ENCODE measurements around the gene THAP10. TPM values are rescaled to one million over a fixed set of nuclear protein-coding genes. Genes with fewer than 3 reads are reported as not detected.
"Not testable (repeated sequence)": the region's sequence is repeated elsewhere in the genome, so short reads cannot be mapped to it uniquely, and the experiment has no call there.

Gene THAP10
- total RNA-seq, 2 experiments from 2014 or later: not detected

DNA sequence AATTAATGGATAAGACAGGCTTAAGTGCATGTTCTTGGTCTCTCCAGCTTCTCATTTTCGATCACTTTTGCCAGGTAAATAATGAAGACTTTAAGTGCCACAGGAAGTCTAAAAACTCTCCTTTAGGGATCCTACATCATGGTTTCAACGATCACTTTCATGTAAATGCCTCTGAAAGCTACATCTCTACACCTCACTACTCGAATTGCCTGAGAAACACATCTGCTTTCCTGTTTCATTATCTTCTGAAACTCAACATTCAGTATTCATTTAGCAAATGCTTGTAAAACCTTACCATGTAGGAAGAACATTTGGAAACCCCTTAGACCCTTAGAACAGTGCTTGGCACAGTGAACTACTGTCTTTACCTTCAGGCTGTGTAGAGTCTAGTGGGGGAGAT, 16.2 kb downstream of the THAP10 start:
- ATAC-seq (ENCODE audit: poor library complexity): no peak
- no peak for DNase-seq
- TF ChIP-seq, protein P1, sequence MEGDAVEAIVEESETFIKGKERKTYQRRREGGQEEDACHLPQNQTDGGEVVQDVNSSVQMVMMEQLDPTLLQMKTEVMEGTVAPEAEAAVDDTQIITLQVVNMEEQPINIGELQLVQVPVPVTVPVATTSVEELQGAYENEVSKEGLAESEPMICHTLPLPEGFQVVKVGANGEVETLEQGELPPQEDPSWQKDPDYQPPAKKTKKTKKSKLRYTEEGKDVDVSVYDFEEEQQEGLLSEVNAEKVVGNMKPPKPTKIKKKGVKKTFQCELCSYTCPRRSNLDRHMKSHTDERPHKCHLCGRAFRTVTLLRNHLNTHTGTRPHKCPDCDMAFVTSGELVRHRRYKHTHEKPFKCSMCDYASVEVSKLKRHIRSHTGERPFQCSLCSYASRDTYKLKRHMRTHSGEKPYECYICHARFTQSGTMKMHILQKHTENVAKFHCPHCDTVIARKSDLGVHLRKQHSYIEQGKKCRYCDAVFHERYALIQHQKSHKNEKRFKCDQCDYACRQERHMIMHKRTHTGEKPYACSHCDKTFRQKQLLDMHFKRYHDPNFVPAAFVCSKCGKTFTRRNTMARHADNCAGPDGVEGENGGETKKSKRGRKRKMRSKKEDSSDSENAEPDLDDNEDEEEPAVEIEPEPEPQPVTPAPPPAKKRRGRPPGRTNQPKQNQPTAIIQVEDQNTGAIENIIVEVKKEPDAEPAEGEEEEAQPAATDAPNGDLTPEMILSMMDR (IDR thresholded peaks at IDR 0.05): no peak
- no peak overlapping the region for H3K27ac Mint-ChIP-seq
- no peaks in the 10 kb centered on the region for H3K9me3 Mint-ChIP-seq
- intact Hi-C loops (cut with DNase I, micrococcal nuclease): no loop called here
- CTCF ChIA-PET: no interaction called here
- H3K9me3 ChIP-seq (ENCODE audit: control insufficient read depth in 1 of 2, insufficient read depth in 1 of 2, low read length in 2 of 2): no peaks in the 10 kb centered on the region
- peaks cover 66% of the 10 kb centered on the region for H3K27me3 Mint-ChIP-seq
- H3K4me1 ChIP-seq (ENCODE audit: insufficient read depth, low read length): no peaks in the 10 kb centered on the region
- H3K4me1 Mint-ChIP-seq (ENCODE audit: low read depth): no peaks in the 10 kb centered on the region
- no peak overlapping the region for H3K4me3 Mint-ChIP-seq
- no peak overlapping the region for H3K27ac ChIP-seq (ENCODE audit: low read depth in 1 of 2, low read length in 2 of 2)
- no peak overlapping the region for H3K4me3 ChIP-seq (ENCODE audit: low read length)
- POLR2A ChIA-PET: no interaction called here
- H3K36me3 Mint-ChIP-seq (ENCODE audit: low read depth): no peaks in the 10 kb centered on the region
- H3K27me3 ChIP-seq (ENCODE audit: control insufficient read depth in 1 of 2, insufficient read depth in 2 of 2, low read length in 2 of 2): peaks cover 3 to 18% of the 10 kb centered on the region in 2 experiments
- H3K36me3 ChIP-seq (ENCODE audit: insufficient read depth, low read length): no peaks in the 10 kb centered on the region

DNA sequence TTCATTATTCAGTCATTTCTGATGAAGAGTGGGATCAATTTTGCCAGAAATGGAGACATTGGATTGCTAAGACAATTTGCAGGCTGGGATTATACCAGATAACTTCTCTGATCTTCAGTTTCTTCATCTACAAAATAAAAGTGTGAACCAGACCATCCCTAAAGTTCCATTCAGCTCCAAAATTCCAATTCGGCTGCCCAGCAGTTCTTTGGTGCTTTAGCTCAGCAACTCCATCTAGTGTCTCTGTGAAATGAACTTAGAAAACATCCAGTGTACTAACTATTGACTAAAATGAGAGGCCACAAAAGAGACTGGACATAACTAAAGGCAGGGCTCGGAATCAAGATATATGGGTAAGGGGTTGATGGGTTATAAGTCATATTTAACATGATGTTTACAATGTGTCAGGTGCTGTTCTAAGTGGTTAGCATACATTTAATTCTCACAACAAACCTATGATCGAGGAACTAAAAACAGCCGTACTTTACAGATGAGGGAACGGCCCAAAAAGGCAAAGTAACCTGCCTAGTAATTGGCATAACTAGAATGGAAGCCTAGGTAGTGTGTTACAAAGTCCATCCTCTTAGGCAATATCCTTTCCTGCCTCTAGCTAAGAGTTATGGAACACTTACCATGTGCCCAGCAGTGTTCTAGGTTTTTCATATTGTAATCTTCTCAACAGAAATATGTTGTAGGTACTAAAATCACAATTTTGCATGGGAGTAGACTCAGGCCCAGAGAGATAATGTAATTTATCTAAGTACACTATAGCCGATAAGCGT, 17.0 kb downstream of the THAP10 start:
- Mint-ChIP-seq H3K4me3 (no peak overlapping the region), H3K9me3 (no peaks in the 10 kb centered on the region), H3K4me1 (ENCODE audit: low read depth) (no peaks in the 10 kb centered on the region), H3K27me3 (peaks cover 61% of the 10 kb centered on the region), H3K36me3 (ENCODE audit: low read depth) (no peaks in the 10 kb centered on the region), H3K27ac (no peak overlapping the region)
- Histone ChIP-seq H3K4me1 (ENCODE audit: insufficient read depth, low read length) (no peaks in the 10 kb centered on the region), H3K4me3 (ENCODE audit: low read length) (no peak overlapping the region), H3K27ac (ENCODE audit: low read depth in 1 of 2, low read length in 2 of 2) (no peak overlapping the region), H3K36me3 (ENCODE audit: insufficient read depth, low read length) (no peaks in the 10 kb centered on the region), H3K9me3 (ENCODE audit: control insufficient read depth in 1 of 2, insufficient read depth in 1 of 2, low read length in 2 of 2) (no peaks in the 10 kb centered on the region), H3K27me3 (ENCODE audit: control insufficient read depth in 1 of 2, insufficient read depth in 2 of 2, low read length in 2 of 2) (peaks cover 3 to 13% of the 10 kb centered on the region in 2 experiments)
- ChIA-PET CTCF (no interaction called here), POLR2A (no interaction called here)
- DNase-seq (no peak), ATAC-seq (ENCODE audit: poor library complexity) (no peak)
- intact Hi-C loops (cut with DNase I, micrococcal nuclease): no loop called here
- TF ChIP-seq, protein P1 (IDR thresholded peaks at IDR 0.05): no peak

GRCh38 chr15:70873232-70874054, 18.8 kb downstream of the THAP10 start:
- no peak for ATAC-seq (ENCODE audit: poor library complexity)
- Mint-ChIP-seq H3K4me1 (ENCODE audit: low read depth) (no peaks in the 10 kb centered on the region), H3K4me3 (no peak overlapping the region), H3K27me3 (peaks cover 48% of the 10 kb centered on the region), H3K36me3 (ENCODE audit: low read depth) (no peaks in the 10 kb centered on the region), H3K27ac (no peak overlapping the region), H3K9me3 (no peaks in the 10 kb centered on the region)
- TF ChIP-seq, protein P1 (IDR thresholded peaks at IDR 0.05): no peak
- Histone ChIP-seq H3K36me3 (ENCODE audit: insufficient read depth, low read length) (no peaks in the 10 kb centered on the region), H3K4me3 (ENCODE audit: low read length) (no peak overlapping the region), H3K27ac (ENCODE audit: low read depth in 1 of 2, low read length in 2 of 2) (no peak overlapping the region), H3K9me3 (ENCODE audit: control insufficient read depth in 1 of 2, insufficient read depth in 1 of 2, low read length in 2 of 2) (no peaks in the 10 kb centered on the region), H3K27me3 (ENCODE audit: control insufficient read depth in 1 of 2, insufficient read depth in 2 of 2, low read length in 2 of 2) (peaks cover 0 to 13% of the 10 kb centered on the region in 2 experiments), H3K4me1 (ENCODE audit: insufficient read depth, low read length) (no peaks in the 10 kb centered on the region)
- CTCF ChIA-PET: no interaction called here
- POLR2A ChIA-PET: interaction anchor here (0.6 kb wide), 1 partner anchor 180 kb away, joined by 3 read pairs; no protein-coding TSS in a partner anchor
- intact Hi-C loops (cut with DNase I, micrococcal nuclease): no loop called here
- DNase-seq: no peak

- H3K27me3 Mint-ChIP-seq: peaks cover 44% of the 10 kb centered on the region
- H3K36me3 ChIP-seq (ENCODE audit: insufficient read depth, low read length); H3K27ac ChIP-seq (ENCODE audit: low read depth in 1 of 2, low read length in 2 of 2); ATAC-seq (ENCODE audit: poor library complexity); CTCF ChIA-PET; POLR2A ChIA-PET; H3K9me3 Mint-ChIP-seq; H3K4me3 ChIP-seq (ENCODE audit: low read length); H3K4me1 Mint-ChIP-seq (ENCODE audit: low read depth); H3K27ac Mint-ChIP-seq; H3K4me1 ChIP-seq (ENCODE audit: insufficient read depth, low read length); H3K4me3 Mint-ChIP-seq; intact Hi-C loops (cut with DNase I, micrococcal nuclease); DNase-seq; H3K9me3 ChIP-seq (ENCODE audit: control insufficient read depth in 1 of 2, insufficient read depth in 1 of 2, low read length in 2 of 2); H3K36me3 Mint-ChIP-seq (ENCODE audit: low read depth): not testable (repeated sequence)
- H3K27me3 ChIP-seq (ENCODE audit: control insufficient read depth in 1 of 2, insufficient read depth in 2 of 2, low read length in 2 of 2): peaks cover 0 to 13% of the 10 kb centered on the region in 2 experiments
These were observed 20.7 kb downstream of the THAP10 start for GRCh38 chr15:70871490-70871889.
